Measurements from ENCODE around the gene NUDT7. TPM values are rescaled to one million over a fixed set of nuclear protein-coding genes. Genes with fewer than 3 reads are reported as not detected.

The NUDT7 gene
- polyA plus RNA-seq, 3 donors = 4.2 to 6.1 (median 5.0) TPM

DNA sequence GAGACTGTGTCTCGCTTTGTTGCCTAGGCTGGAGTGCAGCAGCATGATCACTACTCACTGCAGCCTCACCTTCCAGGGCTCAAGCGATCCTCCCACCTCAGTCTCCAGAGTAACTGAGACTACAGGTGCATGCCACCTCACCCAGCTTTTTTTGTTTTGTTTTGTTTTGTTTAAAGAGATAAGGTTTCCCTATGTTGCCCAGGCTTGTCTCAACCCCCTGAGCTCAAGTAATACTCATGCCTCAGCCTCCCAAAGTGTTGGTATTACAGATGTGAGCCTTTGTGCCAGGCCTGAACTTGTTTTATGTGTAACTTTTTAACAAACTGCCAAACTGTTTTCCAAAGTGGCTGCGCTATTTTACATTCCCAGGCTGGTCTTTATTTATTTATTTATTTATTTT is 41.8 kb upstream of the NUDT7 start:
- peaks cover 23 to 29% of the 10 kb centered on the region in 2 donors for H3K4me1 ChIP-seq (ENCODE audit: control insufficient read depth in 1 of 2, insufficient read depth in 2 of 2, low read length in 2 of 2)
- no peaks in the 10 kb centered on the region for H3K36me3 ChIP-seq (replicated peaks in 1 of 2; ENCODE audit: control insufficient read depth in 1 of 2, insufficient read depth in 2 of 2, low read length in 2 of 2)
- intact Hi-C loops (cut with micrococcal nuclease) = no loop called here
- no peaks in the 10 kb centered on the region for H3K36me3 Mint-ChIP-seq
- no CpG with 5 or more reads among the region's 3 CpGs for WGBS (ENCODE audit: insufficient coverage)
- peaks cover 0 to 2% (median 0%) of the 10 kb centered on the region in 3 donors for H3K27me3 Mint-ChIP-seq (ENCODE audit: low read depth in 3 of 3)
- H2AFZ ChIP-seq (ENCODE audit: insufficient read depth, low read depth, low read length, poor library complexity, severe bottlenecking) = peak overlapping the region; percentile 31
- no peaks in the 10 kb centered on the region for H3K9me3 ChIP-seq (replicated peaks in 1 of 2; ENCODE audit: control insufficient read depth in 1 of 2, insufficient read depth in 1 of 2, low read length in 2 of 2)
- TF ChIP-seq, protein P1, sequence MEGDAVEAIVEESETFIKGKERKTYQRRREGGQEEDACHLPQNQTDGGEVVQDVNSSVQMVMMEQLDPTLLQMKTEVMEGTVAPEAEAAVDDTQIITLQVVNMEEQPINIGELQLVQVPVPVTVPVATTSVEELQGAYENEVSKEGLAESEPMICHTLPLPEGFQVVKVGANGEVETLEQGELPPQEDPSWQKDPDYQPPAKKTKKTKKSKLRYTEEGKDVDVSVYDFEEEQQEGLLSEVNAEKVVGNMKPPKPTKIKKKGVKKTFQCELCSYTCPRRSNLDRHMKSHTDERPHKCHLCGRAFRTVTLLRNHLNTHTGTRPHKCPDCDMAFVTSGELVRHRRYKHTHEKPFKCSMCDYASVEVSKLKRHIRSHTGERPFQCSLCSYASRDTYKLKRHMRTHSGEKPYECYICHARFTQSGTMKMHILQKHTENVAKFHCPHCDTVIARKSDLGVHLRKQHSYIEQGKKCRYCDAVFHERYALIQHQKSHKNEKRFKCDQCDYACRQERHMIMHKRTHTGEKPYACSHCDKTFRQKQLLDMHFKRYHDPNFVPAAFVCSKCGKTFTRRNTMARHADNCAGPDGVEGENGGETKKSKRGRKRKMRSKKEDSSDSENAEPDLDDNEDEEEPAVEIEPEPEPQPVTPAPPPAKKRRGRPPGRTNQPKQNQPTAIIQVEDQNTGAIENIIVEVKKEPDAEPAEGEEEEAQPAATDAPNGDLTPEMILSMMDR (IDR thresholded peaks at IDR 0.05) = no peak
- no peak overlapping the region for H3K4me3 Mint-ChIP-seq
- H3K79me2 ChIP-seq (ENCODE audit: insufficient read depth, low read length) = no peaks in the 10 kb centered on the region
- peaks cover 25% of the 10 kb centered on the region for H3K4me1 Mint-ChIP-seq
- H3K27ac ChIP-seq (ENCODE audit: low read depth in 1 of 2, low read length in 2 of 2) = no peak overlapping the region
- no peak overlapping the region for H3K9ac ChIP-seq (ENCODE audit: insufficient read depth, low read length, poor library complexity, severe bottlenecking)
- no peak overlapping the region for H3K4me2 ChIP-seq (replicated peaks; ENCODE audit: extremely low read depth, low read length, poor library complexity, severe bottlenecking)
- no peak for DNase-seq
- H3K9me3 Mint-ChIP-seq = peaks cover 0 to 13% (median 2%) of the 10 kb centered on the region in 7 donors
- no peaks in the 10 kb centered on the region for H4K20me1 ChIP-seq (ENCODE audit: insufficient read depth, low read length)
- no peak overlapping the region for H3K4me3 ChIP-seq (replicated peaks in 1 of 3; ENCODE audit: low read depth in 2 of 3, low read length in 3 of 3)
- H3K27me3 ChIP-seq (ENCODE audit: control insufficient read depth in 2 of 2, insufficient read depth in 2 of 2, low read length in 2 of 2) = peaks cover 0 to 2% of the 10 kb centered on the region in 2 donors
- no peak overlapping the region for H3K27ac Mint-ChIP-seq

DNA sequence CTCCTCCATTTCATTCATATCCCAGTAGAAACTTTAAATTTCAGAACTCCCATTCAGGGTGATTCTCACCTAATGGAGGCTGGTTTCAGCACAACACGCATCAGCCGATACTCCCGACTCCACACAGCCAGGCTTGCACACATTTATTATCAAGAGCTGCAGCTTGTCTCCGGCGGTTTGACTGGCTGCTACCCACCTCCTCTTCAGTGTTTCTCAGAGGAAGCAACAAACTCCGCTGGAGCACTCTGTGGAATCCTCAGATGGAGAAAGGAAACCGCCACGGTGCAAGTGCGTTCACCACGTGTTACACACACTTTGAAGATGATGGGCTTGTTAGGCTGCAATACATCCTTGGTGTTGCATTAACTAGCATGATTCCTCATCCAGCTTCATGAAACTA is 39.7 kb upstream of the NUDT7 start:
- DNase-seq = no peak
- no peaks in the 10 kb centered on the region for H3K9me3 ChIP-seq (replicated peaks in 1 of 2; ENCODE audit: control insufficient read depth in 1 of 2, insufficient read depth in 1 of 2, low read length in 2 of 2)
- peaks cover 18 to 22% of the 10 kb centered on the region in 2 donors for H3K4me1 ChIP-seq (ENCODE audit: control insufficient read depth in 1 of 2, insufficient read depth in 2 of 2, low read length in 2 of 2)
- no peak overlapping the region for H3K27ac ChIP-seq (ENCODE audit: low read depth in 1 of 2, low read length in 2 of 2)
- intact Hi-C loops (cut with micrococcal nuclease) = no loop called here
- peaks cover 19% of the 10 kb centered on the region for H3K4me1 Mint-ChIP-seq
- no peak overlapping the region for H3K4me3 Mint-ChIP-seq
- peaks cover 0 to 2% (median 1%) of the 10 kb centered on the region in 3 donors for H3K27me3 Mint-ChIP-seq (ENCODE audit: low read depth in 3 of 3)
- no peak overlapping the region for H2AFZ ChIP-seq (ENCODE audit: insufficient read depth, low read depth, low read length, poor library complexity, severe bottlenecking)
- no peaks in the 10 kb centered on the region for H4K20me1 ChIP-seq (ENCODE audit: insufficient read depth, low read length)
- TF ChIP-seq, protein P1 (IDR thresholded peaks at IDR 0.05) = no peak
- no peaks in the 10 kb centered on the region for H3K79me2 ChIP-seq (ENCODE audit: insufficient read depth, low read length)
- 79% methylated on average over 5 of the region's 10 CpGs for WGBS (ENCODE audit: insufficient coverage)
- H3K9me3 Mint-ChIP-seq = peaks cover 0 to 13% (median 2%) of the 10 kb centered on the region in 7 donors
- H3K27ac Mint-ChIP-seq = no peak overlapping the region
- no peak overlapping the region for H3K9ac ChIP-seq (ENCODE audit: insufficient read depth, low read length, poor library complexity, severe bottlenecking)
- no peaks in the 10 kb centered on the region for H3K36me3 ChIP-seq (replicated peaks in 1 of 2; ENCODE audit: control insufficient read depth in 1 of 2, insufficient read depth in 2 of 2, low read length in 2 of 2)
- H3K27me3 ChIP-seq (ENCODE audit: control insufficient read depth in 2 of 2, insufficient read depth in 2 of 2, low read length in 2 of 2) = no peaks in the 10 kb centered on the region
- no peak overlapping the region for H3K4me3 ChIP-seq (replicated peaks in 1 of 3; ENCODE audit: low read depth in 2 of 3, low read length in 3 of 3)
- H3K4me2 ChIP-seq (replicated peaks; ENCODE audit: extremely low read depth, low read length, poor library complexity, severe bottlenecking) = no peak overlapping the region
- H3K36me3 Mint-ChIP-seq = no peaks in the 10 kb centered on the region
